HG03135 (cell line): ENCODE data around the gene FTSJ1.

Experiments
- ATAC-seq: cut with Tn5 transposase; IDR thresholded peaks from one replicate; pipeline ENCODE4 v1.9.1; 2021; ENCODE audit warnings: mild to moderate bottlenecking, moderate library complexity; ENCODE audit not compliant: unreplicated experiment

Gene FTSJ1

GRCh38 chrX:48470110-48470832 is 5.7 kb upstream of the FTSJ1 start, which contains the start of gene SLC38A5:
Gene SLC38A5 (minus strand): TSS chrX:48470260. CDS start chrX:48467924, 2,336 bp downstream.
- ATAC-seq = no peak

- ATAC-seq = no peak
Measured at GRCh38 chrX:48470833-48471118, 5.2 kb upstream of the FTSJ1 start.

- ATAC-seq = no peak
Measured at GRCh38 chrX:48471504-48471903, 4.5 kb upstream of the FTSJ1 start.

GRCh38 chrX:48472225-48472624 is 3.8 kb upstream of the FTSJ1 start:
- no peak for ATAC-seq

GRCh38 chrX:48472851-48473703 is 2.9 kb upstream of the FTSJ1 start:
- ATAC-seq = no peak

GRCh38 chrX:48473704-48473990 is 2.4 kb upstream of the FTSJ1 start:
- no peak for ATAC-seq

- ATAC-seq = no peak
Measured at GRCh38 chrX:48474127-48474526, 1.9 kb upstream of the FTSJ1 start.

- ATAC-seq = no peak
Measured at GRCh38 chrX:48474581-48474980, 1.4 kb upstream of the FTSJ1 start.

- no peak for ATAC-seq
Measured at GRCh38 chrX:48475296-48475695, 703 bp upstream of the FTSJ1 start.

- no peak for ATAC-seq
Measured at GRCh38 chrX:48476919-48477318, 920 bp downstream of the FTSJ1 start.

- no peak for ATAC-seq
Measured at GRCh38 chrX:48477960-48478755, 2.2 kb downstream of the FTSJ1 start.

GRCh38 chrX:48478806-48479205 is 2.8 kb downstream of the FTSJ1 start:
- ATAC-seq = no peak

GRCh38 chrX:48480142-48480541 is 4.1 kb downstream of the FTSJ1 start:
- no peak for ATAC-seq

GRCh38 chrX:48480583-48480982 is 4.6 kb downstream of the FTSJ1 start:
- no peak for ATAC-seq

- no peak for ATAC-seq
Measured at GRCh38 chrX:48482526-48482925, 6.5 kb downstream of the FTSJ1 start.

GRCh38 chrX:48487362-48487798 is 11.4 kb downstream of the FTSJ1 start:
- ATAC-seq = no peak

GRCh38 chrX:48488034-48488433 is 12.0 kb downstream of the FTSJ1 start:
- ATAC-seq = no peak

- ATAC-seq = no peak
Measured at GRCh38 chrX:48489296-48489695, 13.3 kb downstream of the FTSJ1 start.

GRCh38 chrX:48489892-48490291 is 13.9 kb downstream of the FTSJ1 start:
- no peak for ATAC-seq

GRCh38 chrX:48490661-48491060 is 14.7 kb downstream of the FTSJ1 start:
- no peak for ATAC-seq

GRCh38 chrX:48491809-48492208 is 15.8 kb downstream of the FTSJ1 start:
- no peak for ATAC-seq
